GM19240 (cell line): Measurements from ENCODE around the gene EAF1.
"Not testable (repeated sequence)": the region's sequence is repeated elsewhere in the genome, so short reads cannot be mapped to it uniquely, and the experiment has no call there.

Source experiments
- DNase-seq: peaks from one replicate; pipeline ENCODE4 v3.0.0; 2011; ENCODE audit warnings: low spot score; ENCODE audit not compliant: insufficient read length

The EAF1 gene

GRCh38 chr3:15478640-15478979, 51.2 kb downstream of the EAF1 start:
- no peak for DNase-seq

GRCh38 chr3:15479400-15480224, 52.2 kb downstream of the EAF1 start:
- DNase-seq: no peak

GRCh38 chr3:15484551-15484950, 57.2 kb downstream of the EAF1 start:
- DNase-seq: not testable (repeated sequence)

GRCh38 chr3:15486020-15486419, 58.6 kb downstream of the EAF1 start:
- no peak for DNase-seq

GRCh38 chr3:15486979-15487378, 59.6 kb downstream of the EAF1 start:
- DNase-seq: no peak

GRCh38 chr3:15488002-15488401, 60.6 kb downstream of the EAF1 start:
- DNase-seq: no peak

GRCh38 chr3:15490158-15490557, 62.8 kb downstream of the EAF1 start:
- no peak for DNase-seq

GRCh38 chr3:15491143-15491542, 63.7 kb downstream of the EAF1 start:
- no peak for DNase-seq
